Measurements from ENCODE around the gene PADI3. TPM values are rescaled to one million over a fixed set of nuclear protein-coding genes. Genes with fewer than 3 reads are reported as not detected.

The PADI3 gene
- total and polyA plus RNA-seq, 2 of the 13 experiments (the other 11 are each of a cell fraction or from before 2014, with no cell fraction given) = not detected

DNA sequence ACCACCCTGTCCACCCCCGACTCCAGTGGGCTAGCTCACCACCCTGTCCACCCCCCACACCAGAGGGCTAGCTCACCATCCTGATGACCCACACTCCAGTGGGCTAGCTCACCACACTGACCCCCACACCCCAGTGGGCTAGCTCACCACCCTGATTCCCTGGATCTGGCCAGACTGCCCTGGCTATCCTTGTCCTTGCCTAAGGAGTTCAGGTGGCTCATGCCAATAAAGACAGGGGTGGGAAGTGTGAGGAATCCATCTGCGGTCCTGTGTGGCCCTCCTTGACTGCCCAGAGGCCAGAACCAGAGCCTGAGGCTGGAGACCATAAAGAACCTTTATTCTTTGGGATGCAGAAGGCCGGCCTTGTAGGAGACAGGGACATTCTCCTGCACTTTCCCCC, 40.4 kb upstream of the PADI3 start (continued):
- TF ChIP-seq, protein P1, sequence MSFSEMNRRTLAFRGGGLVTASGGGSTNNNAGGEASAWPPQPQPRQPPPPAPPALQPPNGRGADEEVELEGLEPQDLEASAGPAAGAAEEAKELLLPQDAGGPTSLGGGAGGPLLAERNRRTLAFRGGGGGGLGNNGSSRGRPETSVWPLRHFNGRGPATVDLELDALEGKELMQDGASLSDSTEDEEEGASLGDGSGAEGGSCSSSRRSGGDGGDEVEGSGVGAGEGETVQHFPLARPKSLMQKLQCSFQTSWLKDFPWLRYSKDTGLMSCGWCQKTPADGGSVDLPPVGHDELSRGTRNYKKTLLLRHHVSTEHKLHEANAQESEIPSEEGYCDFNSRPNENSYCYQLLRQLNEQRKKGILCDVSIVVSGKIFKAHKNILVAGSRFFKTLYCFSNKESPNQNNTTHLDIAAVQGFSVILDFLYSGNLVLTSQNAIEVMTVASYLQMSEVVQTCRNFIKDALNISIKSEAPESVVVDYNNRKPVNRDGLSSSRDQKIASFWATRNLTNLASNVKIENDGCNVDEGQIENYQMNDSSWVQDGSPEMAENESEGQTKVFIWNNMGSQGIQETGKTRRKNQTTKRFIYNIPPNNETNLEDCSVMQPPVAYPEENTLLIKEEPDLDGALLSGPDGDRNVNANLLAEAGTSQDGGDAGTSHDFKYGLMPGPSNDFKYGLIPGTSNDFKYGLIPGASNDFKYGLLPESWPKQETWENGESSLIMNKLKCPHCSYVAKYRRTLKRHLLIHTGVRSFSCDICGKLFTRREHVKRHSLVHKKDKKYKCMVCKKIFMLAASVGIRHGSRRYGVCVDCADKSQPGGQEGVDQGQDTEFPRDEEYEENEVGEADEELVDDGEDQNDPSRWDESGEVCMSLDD (CRISPR knock-in tag; IDR thresholded peaks at IDR 0.05; ENCODE audit: borderline replicate concordance) = no peak
- no peak for TF ChIP-seq GZF1 (CRISPR knock-in tag; IDR thresholded peaks at IDR 0.05)

DNA sequence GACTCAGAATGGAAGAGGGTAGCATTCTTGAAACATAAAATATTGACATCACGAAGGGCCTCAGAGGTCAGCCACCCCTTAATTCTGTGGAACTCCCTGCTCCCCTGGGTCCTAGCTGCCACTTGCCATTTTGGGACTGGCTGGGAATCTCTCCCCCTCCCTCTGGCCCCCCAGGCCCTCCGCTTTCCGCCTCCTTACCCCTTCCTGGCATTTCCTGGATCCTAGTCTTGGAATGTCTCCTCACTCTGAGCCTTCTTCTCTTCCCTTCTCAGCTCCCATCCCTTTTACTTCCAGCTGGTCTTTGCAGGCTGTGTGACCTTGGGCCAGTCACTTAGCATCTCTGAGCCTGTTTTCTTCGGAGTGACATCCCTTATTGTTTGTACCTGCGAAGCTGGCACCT, 39.5 kb upstream of the PADI3 start:
- FAIRE-seq = no peak

More for the DNA sequence above, 39.5 kb upstream of the PADI3 start:
- DNase-seq (ENCODE audit: low spot score) (no peak), ATAC-seq (no peak)
- BruUV-seq (replicated peaks) = no TSS peak
- TF ChIP-seq HNRNPH1 (optimal IDR thresholded peaks at IDR 0.05; ENCODE audit: low read depth, low read length) (no peak), MIER2 (CRISPR knock-in tag; IDR thresholded peaks at IDR 0.05) (no peak), ZNF20 (CRISPR knock-in tag; IDR thresholded peaks at IDR 0.05) (no peak), MAFF (IDR thresholded peaks at IDR 0.05; ENCODE audit: low read depth, low read length) (no peak), ZNF501 (CRISPR knock-in tag; IDR thresholded peaks at IDR 0.05) (no peak), FLYWCH1 (CRISPR knock-in tag; IDR thresholded peaks at IDR 0.05) (no peak), ZMAT3 (CRISPR knock-in tag; conservative IDR thresholded peaks at IDR 0.05) (no peak)
- TF ChIP-seq, protein P2, sequence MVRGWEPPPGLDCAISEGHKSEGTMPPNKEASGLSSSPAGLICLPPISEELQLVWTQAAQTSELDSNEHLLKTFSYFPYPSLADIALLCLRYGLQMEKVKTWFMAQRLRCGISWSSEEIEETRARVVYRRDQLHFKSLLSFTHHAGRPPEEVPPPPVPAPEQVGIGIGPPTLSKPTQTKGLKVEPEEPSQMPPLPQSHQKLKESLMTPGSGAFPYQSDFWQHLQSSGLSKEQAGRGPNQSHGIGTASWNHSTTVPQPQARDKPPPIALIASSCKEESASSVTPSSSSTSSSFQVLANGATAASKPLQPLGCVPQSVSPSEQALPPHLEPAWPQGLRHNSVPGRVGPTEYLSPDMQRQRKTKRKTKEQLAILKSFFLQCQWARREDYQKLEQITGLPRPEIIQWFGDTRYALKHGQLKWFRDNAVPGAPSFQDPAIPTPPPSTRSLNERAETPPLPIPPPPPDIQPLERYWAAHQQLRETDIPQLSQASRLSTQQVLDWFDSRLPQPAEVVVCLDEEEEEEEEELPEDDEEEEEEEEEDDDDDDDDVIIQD (CRISPR knock-in tag; IDR thresholded peaks at IDR 0.05; ENCODE audit: low read depth) = no peak
- TF ChIP-seq, protein P3, sequence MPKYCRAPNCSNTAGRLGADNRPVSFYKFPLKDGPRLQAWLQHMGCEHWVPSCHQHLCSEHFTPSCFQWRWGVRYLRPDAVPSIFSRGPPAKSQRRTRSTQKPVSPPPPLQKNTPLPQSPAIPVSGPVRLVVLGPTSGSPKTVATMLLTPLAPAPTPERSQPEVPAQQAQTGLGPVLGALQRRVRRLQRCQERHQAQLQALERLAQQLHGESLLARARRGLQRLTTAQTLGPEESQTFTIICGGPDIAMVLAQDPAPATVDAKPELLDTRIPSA (CRISPR knock-in tag; IDR thresholded peaks at IDR 0.05; ENCODE audit: borderline replicate concordance) = no peak
- TF ChIP-seq, protein P4, sequence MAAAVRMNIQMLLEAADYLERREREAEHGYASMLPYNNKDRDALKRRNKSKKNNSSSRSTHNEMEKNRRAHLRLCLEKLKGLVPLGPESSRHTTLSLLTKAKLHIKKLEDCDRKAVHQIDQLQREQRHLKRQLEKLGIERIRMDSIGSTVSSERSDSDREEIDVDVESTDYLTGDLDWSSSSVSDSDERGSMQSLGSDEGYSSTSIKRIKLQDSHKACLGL (CRISPR knock-in tag; IDR thresholded peaks at IDR 0.05) = no peak
- ChIA-PET CTCF (ENCODE audit: low intra/inter-chr PET ratio, low total read pairs) (no interaction called here), POLR2A (no interaction called here)
- in situ Hi-C loops (cut with HindIII; ENCODE audit: extremely low pct_ligation_motif_present, low pct_unique_long_range_greater_than_20kb) = no loop called here
- Histone ChIP-seq H3K4me3 (replicated peaks in 1 of 3; ENCODE audit: insufficient read depth in 1 of 3, low read depth in 2 of 3, low read length in 3 of 3) (no peak overlapping the region), H4K20me1 (ENCODE audit: insufficient read depth, low read length) (no peaks in the 10 kb centered on the region), H3K9me3 (ENCODE audit: low read length) (no peaks in the 10 kb centered on the region), H2AFZ (ENCODE audit: low read length) (no peak overlapping the region), H3K27ac (ENCODE audit: extremely low read length, insufficient read depth, low read length) (no peak overlapping the region), H3K27me3 (ENCODE audit: control insufficient read depth in 1 of 2, insufficient read depth in 2 of 2, low read length in 2 of 2) (peaks cover 0 to 17% of the 10 kb centered on the region in 2 experiments; a peak in 2 of 5 replicates), H3K4me1 (ENCODE audit: insufficient read depth, low read length) (no peaks in the 10 kb centered on the region), H3K4me2 (ENCODE audit: low read depth, low read length) (no peak overlapping the region), H3K9ac (ENCODE audit: insufficient read depth, low read depth, low read length) (no peak overlapping the region), H3K79me2 (ENCODE audit: insufficient read depth, low read length) (no peaks in the 10 kb centered on the region), H3K36me3 (replicated peaks in 1 of 2; ENCODE audit: control insufficient read depth in 1 of 2, insufficient read depth in 2 of 2, low read length in 2 of 2) (no peaks in the 10 kb centered on the region)
- 3% methylated on average over 5 of the region's 5 CpGs for WGBS (ENCODE audit: low lambda C conversion rate)
- intact Hi-C loops (cut with micrococcal nuclease; ENCODE audit: unreplicated experiment) = no loop called here

All from HepG2 (cell line).